Body of pancreas (tissue), 4 donors: ENCODE measurements around the gene KRT222.

ENCODE experiments used
- POLR2A ChIP-seq, 3 donors: fragments of 450-650 bp; IDR thresholded peaks; one replicate each; pipeline ENCODE4 v1.6.1; 2016; ENCODE audit warnings: antibody characterized with exemption in 3 of 3, mild to moderate bottlenecking in 2 of 3
- TF ChIP-seq, protein P1 (sequence below), 7 experiments: fragments of 450-650 bp in 4 of 7; fragments of 200-600 bp in 3 of 7; sonication (generic) in 3 of 7; IDR thresholded peaks; one replicate each; pipeline ENCODE4 v1.5.1; 2016 to 2019; ENCODE audit warnings: antibody characterized with exemption in 7 of 7

DNA sequence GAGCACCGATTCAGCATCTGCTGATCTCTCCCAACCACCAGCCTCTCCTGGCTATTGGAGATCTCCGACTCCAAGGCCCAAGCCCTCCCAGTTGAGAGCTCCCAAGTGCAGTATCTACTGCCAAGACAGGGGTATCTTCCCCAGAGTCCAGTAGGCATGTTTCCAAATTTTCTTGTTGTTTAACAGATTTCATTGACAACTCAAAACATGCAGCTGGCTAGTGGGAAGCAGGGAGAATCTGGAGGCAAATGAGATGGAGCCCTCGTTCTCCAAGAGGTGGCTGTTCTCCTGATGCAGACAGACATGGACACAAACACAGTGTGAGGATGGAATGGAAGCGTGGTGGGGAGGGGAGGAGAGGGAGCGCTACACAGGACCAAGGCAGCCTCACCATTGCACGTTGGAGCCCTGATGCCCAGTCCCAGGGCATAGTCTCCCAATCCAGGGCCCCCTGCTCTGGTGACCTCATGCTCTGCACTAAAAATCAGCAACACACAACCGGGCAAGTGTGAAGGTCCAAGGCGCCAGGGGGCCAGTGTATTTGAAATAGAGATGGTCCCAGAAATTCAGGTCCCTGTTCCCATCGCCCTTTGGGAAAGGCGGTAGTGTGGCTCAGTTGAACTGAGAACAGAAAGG is 49.0 kb downstream of the KRT222 start:
- TF ChIP-seq, protein P1, sequence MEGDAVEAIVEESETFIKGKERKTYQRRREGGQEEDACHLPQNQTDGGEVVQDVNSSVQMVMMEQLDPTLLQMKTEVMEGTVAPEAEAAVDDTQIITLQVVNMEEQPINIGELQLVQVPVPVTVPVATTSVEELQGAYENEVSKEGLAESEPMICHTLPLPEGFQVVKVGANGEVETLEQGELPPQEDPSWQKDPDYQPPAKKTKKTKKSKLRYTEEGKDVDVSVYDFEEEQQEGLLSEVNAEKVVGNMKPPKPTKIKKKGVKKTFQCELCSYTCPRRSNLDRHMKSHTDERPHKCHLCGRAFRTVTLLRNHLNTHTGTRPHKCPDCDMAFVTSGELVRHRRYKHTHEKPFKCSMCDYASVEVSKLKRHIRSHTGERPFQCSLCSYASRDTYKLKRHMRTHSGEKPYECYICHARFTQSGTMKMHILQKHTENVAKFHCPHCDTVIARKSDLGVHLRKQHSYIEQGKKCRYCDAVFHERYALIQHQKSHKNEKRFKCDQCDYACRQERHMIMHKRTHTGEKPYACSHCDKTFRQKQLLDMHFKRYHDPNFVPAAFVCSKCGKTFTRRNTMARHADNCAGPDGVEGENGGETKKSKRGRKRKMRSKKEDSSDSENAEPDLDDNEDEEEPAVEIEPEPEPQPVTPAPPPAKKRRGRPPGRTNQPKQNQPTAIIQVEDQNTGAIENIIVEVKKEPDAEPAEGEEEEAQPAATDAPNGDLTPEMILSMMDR (IDR thresholded peaks at IDR 0.05) = no peak
- no peak for TF ChIP-seq POLR2A (IDR thresholded peaks at IDR 0.05)
